ENCODE measurements around the gene ZEB2.

ZEB2 gene

GRCh38 chr2:144341538-144341937 is 178.4 kb downstream of the ZEB2 start:
- Mint-ChIP-seq H3K36me3 (ENCODE audit: low read depth) (no peaks in the 10 kb centered on the region), H3K4me3 (no peak overlapping the region), H3K27me3 (no peaks in the 10 kb centered on the region), H3K27ac (peak overlapping the region; percentile 84), H3K9me3 (peaks cover 1% of the 10 kb centered on the region), H3K4me1 (ENCODE audit: low read depth) (peaks cover 60% of the 10 kb centered on the region)

DNA sequence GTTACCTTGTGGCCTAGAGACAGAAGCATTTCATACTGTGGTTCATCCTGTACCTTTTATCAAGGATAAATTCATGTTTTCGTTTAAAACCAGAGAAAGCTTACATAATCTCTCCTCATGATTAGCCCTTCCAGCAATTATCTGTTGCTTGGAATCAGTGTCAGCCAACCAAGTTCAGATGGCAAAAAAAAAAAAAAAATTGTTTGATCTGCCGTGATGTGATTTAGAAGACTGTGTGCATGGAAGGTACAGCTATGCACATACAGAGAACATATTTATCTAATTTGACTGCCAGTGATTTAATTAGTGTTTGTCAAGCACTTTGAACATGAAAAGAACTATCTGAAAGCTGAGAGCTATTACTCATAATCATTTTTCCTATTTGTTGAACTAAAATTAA is 180.9 kb downstream of the ZEB2 start:
- peaks cover 3% of the 10 kb centered on the region for H3K9me3 Mint-ChIP-seq
- H3K4me1 Mint-ChIP-seq (ENCODE audit: low read depth) = peaks cover 59% of the 10 kb centered on the region
- no peak overlapping the region for H3K27ac Mint-ChIP-seq
- no peaks in the 10 kb centered on the region for H3K36me3 Mint-ChIP-seq (ENCODE audit: low read depth)
- no peaks in the 10 kb centered on the region for H3K27me3 Mint-ChIP-seq
- H3K4me3 Mint-ChIP-seq = no peak overlapping the region

- Mint-ChIP-seq H3K27ac (no peak overlapping the region), H3K36me3 (ENCODE audit: low read depth) (peaks cover 9% of the 10 kb centered on the region), H3K4me3 (no peak overlapping the region), H3K27me3 (peaks cover 3% of the 10 kb centered on the region), H3K4me1 (ENCODE audit: low read depth) (peaks cover 56% of the 10 kb centered on the region), H3K9me3 (peaks cover 3% of the 10 kb centered on the region)
Observed at GRCh38 chr2:144334551-144334950, 185.4 kb downstream of the ZEB2 start.

Data from stimulated activated naive CD8-positive, alpha-beta T cell treated with anti-CD3 and anti-CD28 coated beads, Interleukin-15, Interleukin-2, amounts not matched to agents 100 ng/mL and 50 ng/mL, for 24 hours (primary cell).